GM12878 (cell line): ENCODE measurements around the gene SEMA3B. TPM values are rescaled to one million over a fixed set of nuclear protein-coding genes. Genes with fewer than 3 reads are reported as not detected.

ENCODE experiments used
- ATAC-seq: fragments of 200-7000 bp; cut with Tn5 transposase; 3 replicates; pipeline ENCODE4 v1.9.1; 2020; ENCODE audit warnings: mild to moderate bottlenecking, moderate library complexity
- BruUV-seq: library from RNA; stranded (reverse); fragments of 400-500 nt; replicated peaks from 2 replicates; lab custom pipeline; 2021; lab: Mats Ljungman, UMichigan
- CTCF ChIA-PET: fragments of 300-600 bp; sonication (Branson Sonifier 250); formaldehyde crosslinking; extraction: SDS; loops from one replicate; lab custom pipeline; 2021; ENCODE audit warnings: inconsistent platforms; lab: Yijun Ruan, JAX
- POLR2A ChIA-PET: fragments of 350-600 bp; formaldehyde crosslinking; extraction: SDS; loops from one replicate; lab custom pipeline; 2021; ENCODE audit warnings: inconsistent platforms; lab: Charles Lee
- RAD21 ChIA-PET: fragments of 300-600 bp; sonication (Branson Sonifier 250); formaldehyde crosslinking; loops from one replicate; lab custom pipeline; 2023; ENCODE audit warnings: antibody characterized with exemption; ENCODE audit not compliant: unreplicated experiment; lab: Charles Lee
- SMC1A ChIA-PET: fragments of 300-600 bp; sonication (Branson Sonifier 250); formaldehyde crosslinking; loops from one replicate; lab custom pipeline; 2023; ENCODE audit not compliant: unreplicated experiment, uncharacterized antibody; lab: Charles Lee
- DNase-seq: peaks from one replicate; pipeline ENCODE4 v3.0.0-alpha.2; 2011; ENCODE audit warnings: low read depth, low spot score
- FAIRE-seq: peaks from 3 replicates; lab custom pipeline; 2011; peaks lifted over from hg19 to GRCh38; lab: Jason Lieb, UNC
- H2AFZ ChIP-seq: 2 replicates; pipeline ENCODE4 v1.6.0; 2011; ENCODE audit warnings: low read depth, low read length, control low read depth; ENCODE audit not compliant: control insufficient read depth
- H3K27ac ChIP-seq: 2 replicates; pipeline ENCODE4 v1.5.1; 2011; ENCODE audit warnings: control low read depth; ENCODE audit not compliant: control insufficient read depth, insufficient read depth
- H3K27me3 ChIP-seq, 2 experiments: replicated peaks in 1 of 2; 2 replicates each; pipeline versions ENCODE4 v1.6.0 to v1.6.1; 2011; ENCODE audit warnings: low read length in 1 of 2; ENCODE audit not compliant: control insufficient read depth in 2 of 2, insufficient read depth in 2 of 2
- H3K36me3 ChIP-seq, 2 experiments: 2 replicates each; pipeline ENCODE4 v1.5.1; 2011; ENCODE audit warnings: low read length in 1 of 2; ENCODE audit not compliant: control insufficient read depth in 2 of 2, insufficient read depth in 2 of 2
- H3K4me1 ChIP-seq: 2 replicates; pipeline ENCODE4 v1.6.1; 2011; ENCODE audit warnings: mild to moderate bottlenecking, low read length, moderate library complexity, mixed read lengths; ENCODE audit not compliant: control insufficient read depth, insufficient read depth
- H3K4me2 ChIP-seq: 2 replicates; pipeline ENCODE4 v1.6.0; 2011; ENCODE audit warnings: control low read depth; ENCODE audit not compliant: control insufficient read depth, insufficient read depth
- H3K4me3 ChIP-seq: fragments of 200-600 bp; sonication (generic); 2 replicates; pipeline ENCODE4 v1.5.1; 2016
- H3K79me2 ChIP-seq: 2 replicates; pipeline ENCODE4 v1.6.0; 2011; ENCODE audit warnings: low read length; ENCODE audit not compliant: control insufficient read depth, insufficient read depth
- H3K9ac ChIP-seq: 2 replicates; pipeline ENCODE4 v1.8.0; 2011; ENCODE audit warnings: low read length, control low read depth, mixed read lengths; ENCODE audit not compliant: control insufficient read depth, insufficient read depth
- H3K9me3 ChIP-seq: replicated peaks from 3 replicates; pipeline ENCODE4 v1.5.1; 2011; ENCODE audit warnings: mild to moderate bottlenecking, low read length; ENCODE audit not compliant: control insufficient read depth, insufficient read depth
- H4K20me1 ChIP-seq: 2 replicates; pipeline ENCODE4 v1.6.0; 2011; ENCODE audit not compliant: control insufficient read depth, insufficient read depth
- ATF2 ChIP-seq: IDR thresholded peaks from 2 replicates; pipeline ENCODE4 v1.6.1; 2012; ENCODE audit warnings: low read length, inconsistent platforms
- BCL11A ChIP-seq: IDR thresholded peaks from 2 replicates; pipeline ENCODE4 v1.6.1; 2011; ENCODE audit warnings: low read depth, low read length
- BHLHE40 ChIP-seq, 2 experiments: fragments of 450-650 bp in 1 of 2; IDR thresholded peaks; 2 replicates each; pipeline ENCODE4 v1.6.1; 2011 to 2017; ENCODE audit warnings: low read depth in 2 of 2, borderline replicate concordance in 1 of 2, improper control_type of control experiment in 1 of 2, low read length in 1 of 2, mild to moderate bottlenecking in 1 of 2
- EED ChIP-seq: sonication (generic); IDR thresholded peaks from 2 replicates; pipeline ENCODE4 v1.6.1; 2016; ENCODE audit warnings: antibody characterized with exemption, low read depth
- HSF1 ChIP-seq: fragments of 150-350 bp; IDR thresholded peaks from 2 replicates; pipeline ENCODE4 v1.6.1; 2014; ENCODE audit warnings: mild to moderate bottlenecking, low read depth, low read length
- JUND ChIP-seq: IDR thresholded peaks from 2 replicates; pipeline ENCODE4 v1.6.1; 2012; ENCODE audit warnings: low read depth, mild to moderate bottlenecking, low read length, improper control_type of control experiment, moderate library complexity
- NBN ChIP-seq: fragments of 450-650 bp; IDR thresholded peaks from 2 replicates; pipeline ENCODE4 v1.6.1; 2016
- PKNOX1 ChIP-seq: fragments of 450-650 bp; IDR thresholded peaks from 2 replicates; pipeline ENCODE4 v1.6.1; 2016; ENCODE audit warnings: mild to moderate bottlenecking
- PRDM15 ChIP-seq: fragments of 450-650 bp; formaldehyde crosslinking; IDR thresholded peaks from 2 replicates; pipeline ENCODE4 v1.4.0; 2020; ENCODE audit warnings: mild to moderate bottlenecking, moderate library complexity
- RAD21 ChIP-seq: IDR thresholded peaks from 2 replicates; pipeline ENCODE4 v1.6.1; 2011; ENCODE audit warnings: mild to moderate bottlenecking, low read depth, low read length, moderate library complexity; ENCODE audit not compliant: insufficient read depth
- RBBP5 ChIP-seq: fragments of 200-600 bp; sonication (generic); conservative IDR thresholded peaks from 2 replicates; pipeline ENCODE4 v1.6.1; 2016
- RCOR1 ChIP-seq: conservative IDR thresholded peaks from 2 replicates; pipeline ENCODE4 v1.6.1; 2012; ENCODE audit warnings: low read depth, low read length, improper control_type of control experiment
- RUNX3 ChIP-seq: IDR thresholded peaks from 2 replicates; pipeline ENCODE4 v1.6.1; 2012; ENCODE audit warnings: low read length, inconsistent platforms
- SREBF2 ChIP-seq: IDR thresholded peaks from 2 replicates; pipeline ENCODE4 v1.6.1; 2012; ENCODE audit warnings: mild to moderate bottlenecking, low read length
- TCF12 ChIP-seq: IDR thresholded peaks from 2 replicates; pipeline ENCODE4 v1.6.1; 2011; ENCODE audit warnings: low read depth, mild to moderate bottlenecking, low read length
- USF1 ChIP-seq: IDR thresholded peaks from 2 replicates; pipeline ENCODE4 v1.6.1; 2011; ENCODE audit warnings: borderline replicate concordance, low read depth, mild to moderate bottlenecking, moderate library complexity, mixed read lengths, low read length; ENCODE audit not compliant: insufficient read depth; ENCODE audit errors: extremely low read length
- whole genome bisulfite sequencing: methylation state at CpG from one replicate; pipeline ENCODE4 v1.1.6; 2016; ENCODE audit warnings: low lambda C conversion rate; ENCODE audit not compliant: insufficient replicate concordance, insufficient coverage; ENCODE audit errors: missing lambda C conversion rate; 5-methylcytosine and 5-hydroxymethylcytosine counted together
- in situ Hi-C: fragments of 300-500 bp; cut with MboI; formaldehyde crosslinking; loops from 9 replicates; pipeline ENCODE4 v1.14.3; 2018; ENCODE audit warnings: mixed read lengths
- intact Hi-C: fragments of 100-400 bp; cut with micrococcal nuclease; formaldehyde crosslinking; loops from one replicate; pipeline ENCODE4 v1.14.2; 2022; ENCODE audit not compliant: unreplicated experiment
- polyA plus RNA-seq, 11 experiments: library from polyadenylated mRNA; depleted of rRNA in 4 of 11; unstranded in 6 of 11; stranded (reverse) in 5 of 11; fragments of >200 nt; fragmentation: Nextera tagmentation in 4 of 11; fragmentation: Illumina TruSeq in 1 of 11; extraction: Ambion mirVana in 4 of 11; extraction: Trizol in 1 of 11; gene quantifications; 1 replicate in 1 of 11; 2 replicates in 10 of 11; pipeline versions ENCODE4 v1.2.1 to v1.2.3, GENCODE V29; 2011 to 2016; ENCODE audit warnings: inconsistent platforms in 2 of 11, missing spikeins in 2 of 11, low read depth in 1 of 11
- total RNA-seq, 4 experiments: library from RNA; depleted of rRNA in 3 of 4; stranded (reverse); fragments of >200 nt in 3 of 4; fragmentation: Illumina TruSeq in 1 of 4; extraction: Trizol in 1 of 4; gene quantifications; 2 replicates each; pipeline versions ENCODE4 v1.2.1 to v1.2.3, GENCODE V29; 2013 to 2021

SEMA3B gene
- total and polyA plus RNA-seq, 10 of the 15 experiments (the other 5 are each of a cell fraction or from before 2014, with no cell fraction given), result 0.06 to 0.59 (median 0.14) TPM; not detected in 2

GRCh38 chr3:50314342-50314741, 45.4 kb downstream of the SEMA3B start:
- CTCF ChIA-PET, result interaction anchor here (1.7 kb wide), 1 partner anchor 10 kb away, joined by 8 read pairs; no protein-coding TSS in a partner anchor
- in situ Hi-C loops, result no loop called here
- Histone ChIP-seq H3K4me3 (no peak overlapping the region), H3K4me2 (no peak overlapping the region), H3K36me3 (peaks cover 0 to 2% of the 10 kb centered on the region in 2 experiments; a peak in 1 of 4 replicates), H3K27me3 (no peaks in the 10 kb centered on the region), H3K4me1 (peaks cover 8% of the 10 kb centered on the region), H2AFZ (no peak overlapping the region), H3K9ac (no peak overlapping the region), H3K27ac (no peak overlapping the region), H3K9me3 (no peaks in the 10 kb centered on the region), H4K20me1 (no peaks in the 10 kb centered on the region), H3K79me2 (no peaks in the 10 kb centered on the region)
- RAD21 ChIA-PET, result no interaction called here
- intact Hi-C loops, result no loop called here
- POLR2A ChIA-PET, result no interaction called here
- no peak for ATAC-seq
- SMC1A ChIA-PET, result no interaction called here
- BruUV-seq, result no TSS peak
- WGBS, result 40% methylated on average over 3 of the region's 3 CpGs
- no peak for DNase-seq
- FAIRE-seq, result no peak
- TF ChIP-seq TCF12, result no peak
- TF ChIP-seq RAD21, result no peak
- TF ChIP-seq NBN, result no peak
- TF ChIP-seq HSF1, result no peak
- TF ChIP-seq BCL11A, result no peak
- TF ChIP-seq ATF2, result no peak
- no peak for TF ChIP-seq BHLHE40 (IDR thresholded peaks at IDR 0.05; ENCODE audit: borderline replicate concordance in 1 of 2, low read depth in 2 of 2, low read length in 1 of 2)
- TF ChIP-seq PRDM15 (CRISPR knock-in tag), result no peak
- TF ChIP-seq USF1, result no peak
- no peak for TF ChIP-seq RCOR1
- TF ChIP-seq EED, result no peak
- TF ChIP-seq RBBP5, result no peak
- TF ChIP-seq PKNOX1, result no peak
- TF ChIP-seq JUND, result no peak
- no peak for TF ChIP-seq RUNX3
- TF ChIP-seq SREBF2, result no peak
